Tibial nerve (tissue), 4 donors: ENCODE data around the gene LTBP1.

Experiments used
- EP300 ChIP-seq, 2 donors: sonication (generic); formaldehyde crosslinking; IDR thresholded peaks; one replicate each; pipeline ENCODE4 v1.6.1; 2017; ENCODE audit warnings: antibody characterized with exemption in 2 of 2, mild to moderate bottlenecking in 1 of 2
- POLR2A ChIP-seq, 2 donors: fragments of 450-650 bp; IDR thresholded peaks; one replicate each; pipeline ENCODE4 v1.6.1; 2017; ENCODE audit warnings: antibody characterized with exemption in 2 of 2, mild to moderate bottlenecking in 2 of 2, moderate library complexity in 2 of 2
- TF ChIP-seq, protein P1 (sequence below), 5 experiments: fragments of 200-600 bp in 3 of 5; fragments of 450-650 bp in 2 of 5; sonication (generic) in 3 of 5; IDR thresholded peaks; one replicate each; pipeline ENCODE4 v1.5.1; 2016 to 2019; ENCODE audit warnings: antibody characterized with exemption in 5 of 5, mild to moderate bottlenecking in 3 of 5, moderate library complexity in 2 of 5

- TF ChIP-seq POLR2A (IDR thresholded peaks at IDR 0.05), result no peak
- TF ChIP-seq, protein P1, sequence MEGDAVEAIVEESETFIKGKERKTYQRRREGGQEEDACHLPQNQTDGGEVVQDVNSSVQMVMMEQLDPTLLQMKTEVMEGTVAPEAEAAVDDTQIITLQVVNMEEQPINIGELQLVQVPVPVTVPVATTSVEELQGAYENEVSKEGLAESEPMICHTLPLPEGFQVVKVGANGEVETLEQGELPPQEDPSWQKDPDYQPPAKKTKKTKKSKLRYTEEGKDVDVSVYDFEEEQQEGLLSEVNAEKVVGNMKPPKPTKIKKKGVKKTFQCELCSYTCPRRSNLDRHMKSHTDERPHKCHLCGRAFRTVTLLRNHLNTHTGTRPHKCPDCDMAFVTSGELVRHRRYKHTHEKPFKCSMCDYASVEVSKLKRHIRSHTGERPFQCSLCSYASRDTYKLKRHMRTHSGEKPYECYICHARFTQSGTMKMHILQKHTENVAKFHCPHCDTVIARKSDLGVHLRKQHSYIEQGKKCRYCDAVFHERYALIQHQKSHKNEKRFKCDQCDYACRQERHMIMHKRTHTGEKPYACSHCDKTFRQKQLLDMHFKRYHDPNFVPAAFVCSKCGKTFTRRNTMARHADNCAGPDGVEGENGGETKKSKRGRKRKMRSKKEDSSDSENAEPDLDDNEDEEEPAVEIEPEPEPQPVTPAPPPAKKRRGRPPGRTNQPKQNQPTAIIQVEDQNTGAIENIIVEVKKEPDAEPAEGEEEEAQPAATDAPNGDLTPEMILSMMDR (IDR thresholded peaks at IDR 0.05), result no peak
- TF ChIP-seq EP300 (IDR thresholded peaks at IDR 0.05), result no peak
These were observed 279.8 kb downstream of the LTBP1 start for GRCh38 chr2:33226546-33226945.
